ENCODE data around the gene ATL2. TPM values are rescaled to one million over a fixed set of nuclear protein-coding genes. Genes with fewer than 3 reads are reported as not detected.

The ATL2 gene
- total RNA-seq, 1 donor from 2014 or later, result 156 TPM

DNA sequence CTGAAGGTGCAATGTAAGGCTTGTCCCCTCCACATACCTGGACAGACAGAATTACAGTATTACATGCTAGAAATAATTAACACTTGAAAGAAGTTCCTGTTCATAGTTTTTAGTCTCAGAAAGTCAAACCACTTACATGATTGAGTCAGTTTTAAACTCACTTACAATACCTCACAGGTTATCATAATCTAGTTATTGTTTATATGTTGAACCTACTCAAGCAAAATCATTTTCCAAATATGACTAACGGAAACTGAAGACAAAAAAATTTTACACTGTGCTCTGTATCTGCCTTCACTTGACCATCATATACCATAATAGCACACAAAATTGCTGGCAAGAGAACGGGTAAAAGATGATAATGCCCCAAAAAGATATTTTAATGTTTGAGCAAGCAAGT is 78.5 kb downstream of the ATL2 start:
- H3K4me3 ChIP-seq, result no peak overlapping the region
- H3K36me3 ChIP-seq, result peaks cover 0 to 58% of the 10 kb centered on the region in 2 donors
- no peak overlapping the region for H3K27ac ChIP-seq
- TF ChIP-seq POLR2A (IDR thresholded peaks at IDR 0.05) (no peak), POLR2AphosphoS5 (IDR thresholded peaks at IDR 0.05; ENCODE audit: insufficient read depth in 1 of 2, low read depth in 1 of 2) (no peak)
- TF ChIP-seq, protein P1, sequence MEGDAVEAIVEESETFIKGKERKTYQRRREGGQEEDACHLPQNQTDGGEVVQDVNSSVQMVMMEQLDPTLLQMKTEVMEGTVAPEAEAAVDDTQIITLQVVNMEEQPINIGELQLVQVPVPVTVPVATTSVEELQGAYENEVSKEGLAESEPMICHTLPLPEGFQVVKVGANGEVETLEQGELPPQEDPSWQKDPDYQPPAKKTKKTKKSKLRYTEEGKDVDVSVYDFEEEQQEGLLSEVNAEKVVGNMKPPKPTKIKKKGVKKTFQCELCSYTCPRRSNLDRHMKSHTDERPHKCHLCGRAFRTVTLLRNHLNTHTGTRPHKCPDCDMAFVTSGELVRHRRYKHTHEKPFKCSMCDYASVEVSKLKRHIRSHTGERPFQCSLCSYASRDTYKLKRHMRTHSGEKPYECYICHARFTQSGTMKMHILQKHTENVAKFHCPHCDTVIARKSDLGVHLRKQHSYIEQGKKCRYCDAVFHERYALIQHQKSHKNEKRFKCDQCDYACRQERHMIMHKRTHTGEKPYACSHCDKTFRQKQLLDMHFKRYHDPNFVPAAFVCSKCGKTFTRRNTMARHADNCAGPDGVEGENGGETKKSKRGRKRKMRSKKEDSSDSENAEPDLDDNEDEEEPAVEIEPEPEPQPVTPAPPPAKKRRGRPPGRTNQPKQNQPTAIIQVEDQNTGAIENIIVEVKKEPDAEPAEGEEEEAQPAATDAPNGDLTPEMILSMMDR (IDR thresholded peaks at IDR 0.05), result no peak
- no peak for DNase-seq (ENCODE audit: extremely low spot score in 2 of 2)
- H3K9me3 ChIP-seq, result no peaks in the 10 kb centered on the region
- H3K27me3 ChIP-seq, result no peaks in the 10 kb centered on the region
- H3K4me1 ChIP-seq, result no peaks in the 10 kb centered on the region
- intact Hi-C loops (cut with DNase I), result no loop called here

DNA sequence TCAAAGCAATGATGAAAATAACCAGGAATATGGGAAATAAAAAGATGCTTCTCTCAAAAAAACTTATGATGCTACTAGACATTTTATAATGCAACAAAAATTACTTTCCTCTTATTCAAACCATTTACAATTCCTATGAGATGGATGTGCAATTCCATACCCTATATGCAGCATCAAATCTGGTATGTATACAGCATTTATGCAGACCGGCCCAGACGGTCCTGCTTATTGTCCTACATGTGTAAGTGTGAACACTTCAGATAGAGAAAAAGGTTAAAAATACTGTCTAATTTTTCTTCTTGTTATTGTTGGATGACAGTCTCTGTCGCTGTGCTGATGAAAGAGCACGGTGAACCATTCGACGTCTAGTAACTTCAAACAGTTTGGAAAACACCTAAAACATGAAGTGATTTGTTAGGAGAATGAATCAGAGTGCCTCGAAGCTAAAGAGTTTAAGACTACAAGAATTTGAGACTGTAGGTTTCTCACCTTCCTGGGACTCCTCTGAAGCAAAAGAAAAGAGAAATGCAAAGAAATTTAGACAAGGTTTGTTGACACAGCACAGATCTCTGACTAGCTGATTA is 80.8 kb downstream of the ATL2 start:
- no peak for DNase-seq (ENCODE audit: extremely low spot score in 2 of 2)
- H3K27ac ChIP-seq, result no peak overlapping the region
- peaks cover 0 to 53% of the 10 kb centered on the region in 2 donors for H3K36me3 ChIP-seq

DNA sequence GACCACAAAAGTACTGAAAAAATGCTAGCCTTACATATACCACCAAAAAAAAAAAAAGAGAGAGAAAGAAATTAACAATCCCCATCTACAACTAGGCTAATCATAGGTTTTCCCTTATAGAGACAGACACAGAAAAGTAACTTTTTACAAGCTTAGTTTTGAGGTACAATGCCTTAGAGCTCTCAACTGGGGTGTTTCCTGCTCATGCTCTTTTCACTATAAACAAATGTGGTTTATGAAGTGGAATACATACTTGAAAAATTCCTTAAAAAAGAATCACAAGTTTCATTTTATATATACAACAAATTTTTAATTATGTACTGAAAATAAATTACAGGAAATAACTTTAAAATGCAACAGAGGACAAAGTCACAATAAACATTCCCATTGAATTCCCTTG is 82.5 kb downstream of the ATL2 start:
- Histone ChIP-seq H3K4me1 (no peaks in the 10 kb centered on the region), H3K27me3 (no peaks in the 10 kb centered on the region), H3K4me3 (no peak overlapping the region), H3K27ac (no peak overlapping the region), H3K36me3 (peaks cover 0 to 46% of the 10 kb centered on the region in 2 donors), H3K9me3 (no peaks in the 10 kb centered on the region)
- TF ChIP-seq POLR2AphosphoS5 (IDR thresholded peaks at IDR 0.05; ENCODE audit: insufficient read depth in 1 of 2, low read depth in 1 of 2) (no peak), POLR2A (IDR thresholded peaks at IDR 0.05) (no peak)
- TF ChIP-seq, protein P1 (IDR thresholded peaks at IDR 0.05), result no peak
- DNase-seq (ENCODE audit: extremely low spot score in 2 of 2), result no peak
- intact Hi-C loops (cut with DNase I), result no loop called here

More for the DNA sequence above, 80.8 kb downstream of the ATL2 start:
- Histone ChIP-seq H3K4me3 (no peak overlapping the region), H3K4me1 (no peaks in the 10 kb centered on the region), H3K27me3 (no peaks in the 10 kb centered on the region), H3K9me3 (no peaks in the 10 kb centered on the region)
- TF ChIP-seq, protein P1 (IDR thresholded peaks at IDR 0.05), result no peak
- TF ChIP-seq POLR2AphosphoS5 (IDR thresholded peaks at IDR 0.05; ENCODE audit: insufficient read depth in 1 of 2, low read depth in 1 of 2), result no peak
- TF ChIP-seq POLR2A (IDR thresholded peaks at IDR 0.05), result no peak
- intact Hi-C loops (cut with DNase I), result no loop called here

GRCh38 chr2:38293152-38293865 is 83.8 kb downstream of the ATL2 start:
- Histone ChIP-seq H3K27me3 (no peaks in the 10 kb centered on the region), H3K27ac (no peak overlapping the region), H3K4me3 (no peak overlapping the region), H3K36me3 (peaks cover 0 to 34% of the 10 kb centered on the region in 2 donors), H3K9me3 (no peaks in the 10 kb centered on the region), H3K4me1 (no peaks in the 10 kb centered on the region)
- DNase-seq (ENCODE audit: extremely low spot score in 2 of 2), result no peak
- TF ChIP-seq, protein P1 (IDR thresholded peaks at IDR 0.05), result no peak
- TF ChIP-seq POLR2AphosphoS5 (IDR thresholded peaks at IDR 0.05; ENCODE audit: insufficient read depth in 1 of 2, low read depth in 1 of 2), result no peak
- TF ChIP-seq POLR2A (IDR thresholded peaks at IDR 0.05), result no peak
- intact Hi-C loops (cut with DNase I), result no loop called here

GRCh38 chr2:38290332-38290731 is 86.7 kb downstream of the ATL2 start:
- H3K4me3 ChIP-seq, result no peak overlapping the region
- H3K9me3 ChIP-seq, result no peaks in the 10 kb centered on the region
- no peaks in the 10 kb centered on the region for H3K4me1 ChIP-seq
- H3K27ac ChIP-seq, result no peak overlapping the region
- no peak for DNase-seq (ENCODE audit: extremely low spot score in 2 of 2)
- no peaks in the 10 kb centered on the region for H3K27me3 ChIP-seq
- TF ChIP-seq POLR2A (IDR thresholded peaks at IDR 0.05) (no peak), POLR2AphosphoS5 (IDR thresholded peaks at IDR 0.05; ENCODE audit: insufficient read depth in 1 of 2, low read depth in 1 of 2) (no peak)
- TF ChIP-seq, protein P1 (IDR thresholded peaks at IDR 0.05), result no peak
- intact Hi-C loops (cut with DNase I), result no loop called here
- H3K36me3 ChIP-seq, result peaks cover 0 to 4% of the 10 kb centered on the region in 2 donors
